HPDE6-E6E7 (cell line): ENCODE results near the gene DDX54.

Experiments used
- DNase-seq: peaks from one replicate; pipeline ENCODE4 v3.0.0; 2011; ENCODE audit warnings: missing footprints; ENCODE audit errors: extremely low spot score

Gene DDX54

GRCh38 chr12:113190761-113191160 lies 5.5 kb upstream of the DDX54 start:
- DNase-seq, result no peak

GRCh38 chr12:113189361-113189760 lies 4.1 kb upstream of the DDX54 start:
- DNase-seq, result no peak

DNA sequence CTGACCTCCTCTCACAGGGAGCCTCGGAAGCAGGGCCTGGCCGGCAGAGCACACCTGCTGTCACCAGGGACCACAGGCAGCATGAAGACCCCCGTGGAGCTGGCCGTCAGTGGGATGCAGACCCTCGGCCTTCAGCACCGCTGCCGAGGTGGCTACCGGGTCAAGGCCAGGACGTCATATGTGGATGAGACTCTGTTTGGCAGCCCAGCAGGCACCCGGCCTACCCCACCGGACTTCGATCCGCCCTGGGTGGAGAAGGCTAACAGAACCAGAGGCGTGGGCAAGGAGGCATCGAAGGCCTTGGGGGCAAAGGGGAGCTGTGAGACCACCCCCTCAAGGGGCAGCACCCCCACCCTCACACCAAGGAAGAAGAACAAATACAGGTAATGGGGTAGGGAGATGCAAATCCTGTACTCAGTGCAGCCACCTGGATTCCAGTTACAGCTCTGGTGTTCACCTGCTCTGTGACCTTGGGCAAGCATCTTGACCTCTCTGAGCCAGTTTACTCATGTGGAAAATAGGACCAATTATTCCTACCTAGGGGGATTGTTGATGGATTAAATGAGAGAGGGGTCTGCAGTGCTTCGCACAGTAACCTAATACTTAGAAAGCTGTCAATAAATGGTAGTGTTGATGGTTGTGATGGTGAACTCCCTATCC lies 1.5 kb upstream of the DDX54 start:
- DNase-seq, result no peak

DNA sequence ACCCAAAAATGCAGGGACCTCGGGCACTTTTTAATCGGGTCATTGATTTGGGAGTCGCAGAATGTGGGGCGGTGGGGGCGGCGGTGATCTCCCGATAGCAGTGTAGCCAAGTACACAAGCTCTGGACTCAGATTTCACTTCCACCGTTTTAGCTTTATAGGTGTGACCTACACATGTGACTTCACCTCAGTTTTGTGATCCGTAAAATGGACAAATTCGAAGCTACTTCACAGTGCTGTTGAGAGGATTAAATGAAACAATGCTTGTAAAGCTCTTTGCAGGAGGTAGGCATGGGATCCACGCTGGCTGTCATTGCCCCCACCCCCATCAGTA lies 721 bp upstream of the DDX54 start:
- DNase-seq, result no peak

DNA sequence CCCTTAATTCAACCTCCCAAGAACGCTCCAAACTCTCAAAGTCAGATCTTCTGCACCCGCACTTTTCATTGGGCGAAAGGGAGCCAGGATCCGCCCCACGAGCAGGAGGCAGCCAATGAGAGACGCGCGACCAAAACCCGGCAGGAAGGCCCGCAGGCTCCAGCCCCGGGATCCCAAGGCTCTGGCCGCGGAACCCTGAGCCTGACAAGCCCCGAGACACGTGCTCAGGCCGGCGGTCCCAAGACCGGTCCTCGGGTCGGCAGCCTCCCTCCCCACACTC lies 438 bp downstream of the DDX54 start:
- DNase-seq, result peak; percentile 89

GRCh38 chr12:113184098-113184899 lies 979 bp downstream of the DDX54 start:
- no peak for DNase-seq

DNA sequence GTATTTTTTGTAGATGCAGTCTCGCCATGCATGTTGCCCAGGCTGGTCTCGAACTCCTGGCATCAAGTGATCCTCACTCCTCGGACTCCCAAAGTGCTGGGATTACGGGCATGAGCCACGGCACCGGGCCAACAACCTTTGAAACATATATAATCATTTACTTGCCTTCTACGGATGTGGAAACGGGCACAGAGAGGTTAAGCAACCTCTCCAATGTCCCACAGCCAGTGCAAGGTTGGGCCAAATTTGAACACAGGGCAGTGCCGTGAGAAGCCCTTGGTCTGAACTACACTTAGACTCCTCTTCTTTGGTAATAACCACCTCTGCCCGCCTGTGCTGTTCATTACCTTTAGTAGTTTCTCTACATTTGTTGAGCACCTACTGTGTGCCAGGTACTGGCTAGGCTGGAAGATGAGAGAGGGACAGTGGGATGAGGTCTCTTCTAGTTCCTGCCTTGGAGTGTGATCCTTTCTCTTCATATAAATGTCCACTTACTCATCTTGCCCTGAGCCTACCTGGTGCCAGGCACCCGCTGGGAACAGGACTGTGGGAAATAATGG lies 2.2 kb downstream of the DDX54 start:
- DNase-seq, result no peak

GRCh38 chr12:113181975-113182374 lies 3.3 kb downstream of the DDX54 start:
- DNase-seq, result no peak

GRCh38 chr12:113180333-113180732 lies 4.9 kb downstream of the DDX54 start:
- DNase-seq, result no peak

DNA sequence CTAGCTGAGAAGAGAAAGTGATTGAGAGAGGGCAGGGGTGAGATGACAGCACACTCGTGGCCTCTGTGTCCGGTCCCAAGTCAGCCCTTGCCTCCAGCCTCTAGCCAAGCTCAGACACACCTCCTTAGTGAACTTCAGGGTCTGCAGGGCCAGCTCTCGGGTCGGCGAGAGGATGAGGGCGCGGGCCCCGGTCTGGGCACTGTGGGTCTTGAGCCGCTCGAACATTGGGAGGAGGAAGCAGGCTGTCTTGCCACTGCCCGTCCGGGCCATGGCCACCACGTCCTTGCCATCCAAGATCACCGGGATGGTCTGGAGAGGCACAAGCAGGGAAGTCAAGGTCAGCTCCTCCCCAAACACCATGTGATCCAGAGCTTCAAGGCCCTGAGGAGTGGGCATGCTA lies 6.3 kb downstream of the DDX54 start:
- DNase-seq, result no peak

GRCh38 chr12:113174461-113175384 lies 10.6 kb downstream of the DDX54 start:
- DNase-seq, result peak; percentile 82

GRCh38 chr12:113173081-113173698 lies 12.1 kb downstream of the DDX54 start:
- DNase-seq, result no peak

GRCh38 chr12:113172185-113172584 lies 13.1 kb downstream of the DDX54 start:
- no peak for DNase-seq

DNA sequence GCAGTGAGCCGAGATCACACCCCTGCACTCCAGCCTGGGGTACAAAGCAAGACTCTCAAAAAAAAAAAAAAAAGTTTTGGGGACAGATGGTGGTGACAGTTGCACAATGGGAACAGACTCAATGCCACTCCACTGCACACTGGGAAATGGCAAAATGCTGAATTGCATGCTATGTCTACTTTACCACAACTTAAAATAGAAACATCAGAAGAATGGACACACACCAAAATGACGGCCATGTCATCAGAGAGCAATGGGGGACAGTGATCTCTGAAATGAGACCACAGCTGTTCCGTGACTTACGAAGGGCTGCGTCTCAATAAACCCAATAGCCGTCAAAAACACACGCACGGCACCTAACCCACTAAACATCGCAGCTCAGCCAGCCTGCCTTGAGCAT lies 13.7 kb downstream of the DDX54 start:
- no peak for DNase-seq

GRCh38 chr12:113170926-113171325 lies 14.4 kb downstream of the DDX54 start:
- DNase-seq, result no peak

GRCh38 chr12:113170457-113170856 lies 14.8 kb downstream of the DDX54 start:
- DNase-seq, result no peak

DNA sequence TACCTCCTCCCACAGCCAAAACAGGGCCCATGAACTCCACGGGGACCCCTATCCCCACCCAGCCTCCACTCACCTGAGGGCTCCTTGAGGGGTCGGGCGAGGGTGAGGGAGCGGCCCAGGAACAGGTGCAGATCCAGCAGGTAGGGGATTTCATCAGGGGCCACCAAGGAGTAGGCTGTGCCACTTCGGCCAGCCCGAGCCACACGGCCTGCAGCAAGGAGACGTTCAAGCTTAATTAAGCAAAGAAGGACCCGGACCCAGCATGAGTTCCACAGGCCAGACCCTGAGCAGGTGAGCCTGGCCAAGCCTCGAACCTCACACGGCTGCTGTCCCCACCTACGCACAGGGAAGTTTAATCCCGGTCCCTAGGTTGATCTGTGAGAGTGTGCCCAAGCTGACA lies 15.6 kb downstream of the DDX54 start:
- no peak for DNase-seq

- no peak for DNase-seq
Measured at GRCh38 chr12:113167868-113168267, 17.4 kb downstream of the DDX54 start.

DNA sequence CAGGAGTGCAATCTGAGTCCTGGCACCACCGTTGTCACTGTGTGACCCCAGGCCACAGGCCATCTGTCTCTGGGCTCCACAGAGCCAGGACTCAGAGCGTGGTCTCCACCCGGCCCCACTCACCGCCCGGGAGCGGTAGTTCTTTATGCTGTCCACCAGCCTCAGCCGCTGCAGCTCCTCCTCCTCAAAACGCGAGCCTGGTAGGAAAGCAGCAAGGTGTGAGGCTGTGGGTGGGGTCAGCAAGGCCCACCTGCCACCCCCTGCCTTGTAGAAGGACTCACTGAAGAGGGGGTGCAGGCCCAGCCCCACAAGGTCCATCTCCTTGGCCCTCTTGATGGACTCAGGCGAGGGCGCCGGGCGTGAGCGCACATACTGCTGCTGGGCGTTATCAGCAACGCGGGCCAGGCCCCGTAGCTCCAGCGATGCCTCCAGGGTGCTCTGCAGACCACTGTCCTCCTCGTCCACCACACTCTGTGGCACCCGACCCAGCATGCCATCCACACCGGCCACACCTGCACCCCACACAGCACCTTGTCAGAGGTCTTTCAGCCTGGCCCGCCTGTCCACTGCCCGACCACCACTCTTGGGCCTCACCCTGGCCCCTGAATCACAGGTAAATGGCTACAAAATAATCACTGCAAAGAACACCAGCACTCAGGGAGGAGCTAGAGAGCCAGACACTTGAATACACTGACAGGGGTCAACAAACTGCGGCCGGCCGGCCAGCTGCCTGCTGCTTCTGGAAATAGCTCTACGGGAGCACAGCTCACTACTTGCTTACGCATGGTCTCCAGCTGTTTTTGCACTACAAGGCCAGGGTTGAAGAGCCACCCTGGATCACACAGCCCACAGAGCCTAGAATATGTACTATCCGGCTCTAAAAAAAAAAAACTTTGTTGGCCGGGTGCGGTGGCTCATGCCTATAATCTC lies 19.5 kb downstream of the DDX54 start:
- DNase-seq, result no peak

DNA sequence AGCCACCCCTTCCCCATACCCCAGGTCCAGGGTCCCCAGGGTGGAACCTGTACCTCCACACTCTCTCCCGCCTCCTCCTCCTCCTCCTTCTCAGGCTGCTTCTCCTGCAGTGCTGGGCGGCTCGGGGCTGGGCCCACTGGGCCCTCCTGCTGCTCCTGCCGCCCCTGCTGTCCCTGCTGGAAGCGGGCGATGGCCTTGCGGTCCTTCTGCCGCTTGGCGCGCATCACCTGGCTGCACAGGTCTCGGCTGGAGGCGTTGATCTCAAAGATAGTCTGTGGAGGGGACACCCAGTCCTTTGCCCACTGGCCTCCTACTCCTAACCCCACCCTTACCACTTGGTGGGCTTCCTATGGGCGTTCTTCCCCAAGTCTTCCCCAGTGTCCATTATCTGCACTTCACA lies 21.3 kb downstream of the DDX54 start:
- no peak for DNase-seq

DNA sequence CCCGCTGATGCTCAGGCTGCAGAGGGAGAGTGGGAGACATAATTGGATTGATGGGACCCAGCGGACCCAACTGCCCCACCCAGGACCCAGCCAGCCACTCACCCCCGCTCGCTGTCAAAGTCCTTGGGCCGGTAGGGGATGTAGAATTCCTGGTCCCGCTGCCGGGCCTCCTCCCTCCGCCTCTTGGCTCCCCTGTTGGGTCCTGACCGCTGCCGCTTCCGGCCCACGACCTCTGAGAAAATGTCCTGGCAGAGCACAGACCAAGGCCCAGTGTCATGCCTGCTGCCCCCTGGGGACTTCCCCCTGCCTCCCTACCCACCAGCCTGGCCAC lies 22.3 kb downstream of the DDX54 start:
- no peak for DNase-seq
